ENCODE data around the gene ZNF101.
A peak's percentile ranks its signal among the peaks of the same experiment; 100 is the strongest.
"Not testable (repeated sequence)": the region's sequence is repeated elsewhere in the genome, so short reads cannot be mapped to it uniquely, and the experiment has no call there.

The ZNF101 gene

DNA sequence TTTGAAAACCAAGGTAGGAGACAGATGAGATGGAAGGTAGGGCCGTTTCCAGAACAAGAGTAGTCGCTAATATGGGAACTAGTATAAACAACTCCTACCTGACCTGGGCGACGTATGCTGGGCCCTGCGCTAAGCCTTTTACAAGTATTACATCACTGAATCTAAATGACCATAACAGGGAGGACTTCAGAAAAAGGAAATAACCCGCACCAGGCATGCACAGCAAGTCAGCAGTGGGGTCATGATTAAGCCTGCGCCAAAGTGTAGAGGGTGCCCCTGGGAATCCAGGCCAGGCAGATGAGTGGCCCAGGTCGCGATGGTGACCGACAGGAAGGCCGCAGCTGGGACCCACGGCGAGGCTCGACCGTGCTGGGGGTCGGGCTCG is 5.8 kb upstream of the ZNF101 start:
- Histone ChIP-seq H4K20me1 (ENCODE audit: insufficient read depth, low read length) (no peaks in the 10 kb centered on the region), H3K4me1 (ENCODE audit: low read length) (peaks cover 20% of the 10 kb centered on the region), H3K27ac (ENCODE audit: low read length) (peak overlapping the region; percentile 93), H3K9me3 (ENCODE audit: insufficient read depth, low read length) (no peaks in the 10 kb centered on the region), H2AFZ (ENCODE audit: low read depth, low read length) (no peak overlapping the region), H3K79me2 (ENCODE audit: low read length) (peaks cover 56% of the 10 kb centered on the region), H3K36me3 (replicated peaks; ENCODE audit: low read depth, low read length) (peaks cover 24% of the 10 kb centered on the region), H3K9ac (ENCODE audit: low read length) (peak overlapping the region; percentile 76), H3K4me3 (ENCODE audit: low read length) (peak overlapping the region; percentile 80), H3K27me3 (ENCODE audit: low read depth, low read length) (no peaks in the 10 kb centered on the region), H3K4me2 (ENCODE audit: low read length) (peak overlapping the region; percentile 94)
- TF ChIP-seq EZH2phosphoT487 (IDR thresholded peaks at IDR 0.05; ENCODE audit: low read depth): no peak
- TF ChIP-seq, protein P1, sequence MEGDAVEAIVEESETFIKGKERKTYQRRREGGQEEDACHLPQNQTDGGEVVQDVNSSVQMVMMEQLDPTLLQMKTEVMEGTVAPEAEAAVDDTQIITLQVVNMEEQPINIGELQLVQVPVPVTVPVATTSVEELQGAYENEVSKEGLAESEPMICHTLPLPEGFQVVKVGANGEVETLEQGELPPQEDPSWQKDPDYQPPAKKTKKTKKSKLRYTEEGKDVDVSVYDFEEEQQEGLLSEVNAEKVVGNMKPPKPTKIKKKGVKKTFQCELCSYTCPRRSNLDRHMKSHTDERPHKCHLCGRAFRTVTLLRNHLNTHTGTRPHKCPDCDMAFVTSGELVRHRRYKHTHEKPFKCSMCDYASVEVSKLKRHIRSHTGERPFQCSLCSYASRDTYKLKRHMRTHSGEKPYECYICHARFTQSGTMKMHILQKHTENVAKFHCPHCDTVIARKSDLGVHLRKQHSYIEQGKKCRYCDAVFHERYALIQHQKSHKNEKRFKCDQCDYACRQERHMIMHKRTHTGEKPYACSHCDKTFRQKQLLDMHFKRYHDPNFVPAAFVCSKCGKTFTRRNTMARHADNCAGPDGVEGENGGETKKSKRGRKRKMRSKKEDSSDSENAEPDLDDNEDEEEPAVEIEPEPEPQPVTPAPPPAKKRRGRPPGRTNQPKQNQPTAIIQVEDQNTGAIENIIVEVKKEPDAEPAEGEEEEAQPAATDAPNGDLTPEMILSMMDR (IDR thresholded peaks at IDR 0.05; ENCODE audit: low read depth, low read length): no peak

- Histone ChIP-seq H3K4me1 (ENCODE audit: low read length) (peaks cover 23% of the 10 kb centered on the region), H2AFZ (ENCODE audit: low read depth, low read length) (peak within 1 kb of the TSS; percentile 65), H4K20me1 (ENCODE audit: insufficient read depth, low read length) (no peaks in the 10 kb centered on the region), H3K27me3 (ENCODE audit: low read depth, low read length) (no peaks in the 10 kb centered on the region), H3K36me3 (replicated peaks; ENCODE audit: low read depth, low read length) (peaks cover 19% of the 10 kb centered on the region), H3K9me3 (ENCODE audit: insufficient read depth, low read length) (no peaks in the 10 kb centered on the region), H3K27ac (ENCODE audit: low read length) (peak within 1 kb of the TSS; percentile 93), H3K4me2 (ENCODE audit: low read length) (peak within 1 kb of the TSS; percentile 94), H3K79me2 (ENCODE audit: low read length) (peaks cover 51% of the 10 kb centered on the region), H3K4me3 (ENCODE audit: low read length) (peak within 1 kb of the TSS; percentile 80), H3K9ac (ENCODE audit: low read length) (peak within 1 kb of the TSS; percentile 76)
- TF ChIP-seq, protein P1 (IDR thresholded peaks at IDR 0.05; ENCODE audit: low read depth, low read length): peak; percentile 19; the same call in 1 of the 2 replicates
- TF ChIP-seq EZH2phosphoT487 (IDR thresholded peaks at IDR 0.05; ENCODE audit: low read depth): no peak
Measured at GRCh38 chr19:19663256-19664120, 5.2 kb upstream of the ZNF101 start, which contains the start of gene ATP13A1. Gene ATP13A1, minus strand, starts transcription at chr19:19663676. Its CDS starts 10 bp downstream, at chr19:19663666.

- Histone ChIP-seq H3K79me2 (ENCODE audit: low read length) (peaks cover 51% of the 10 kb centered on the region), H3K4me1 (ENCODE audit: low read length) (peaks cover 31% of the 10 kb centered on the region), H3K36me3 (replicated peaks; ENCODE audit: low read depth, low read length) (peaks cover 15% of the 10 kb centered on the region)
- not testable (repeated sequence) for H3K27ac ChIP-seq (ENCODE audit: low read length); H3K9me3 ChIP-seq (ENCODE audit: insufficient read depth, low read length); H3K9ac ChIP-seq (ENCODE audit: low read length); H2AFZ ChIP-seq (ENCODE audit: low read depth, low read length); H3K27me3 ChIP-seq (ENCODE audit: low read depth, low read length); H3K4me3 ChIP-seq (ENCODE audit: low read length); H4K20me1 ChIP-seq (ENCODE audit: insufficient read depth, low read length); H3K4me2 ChIP-seq (ENCODE audit: low read length)
Measured at GRCh38 chr19:19665420-19665948, 3.2 kb upstream of the ZNF101 start.

DNA sequence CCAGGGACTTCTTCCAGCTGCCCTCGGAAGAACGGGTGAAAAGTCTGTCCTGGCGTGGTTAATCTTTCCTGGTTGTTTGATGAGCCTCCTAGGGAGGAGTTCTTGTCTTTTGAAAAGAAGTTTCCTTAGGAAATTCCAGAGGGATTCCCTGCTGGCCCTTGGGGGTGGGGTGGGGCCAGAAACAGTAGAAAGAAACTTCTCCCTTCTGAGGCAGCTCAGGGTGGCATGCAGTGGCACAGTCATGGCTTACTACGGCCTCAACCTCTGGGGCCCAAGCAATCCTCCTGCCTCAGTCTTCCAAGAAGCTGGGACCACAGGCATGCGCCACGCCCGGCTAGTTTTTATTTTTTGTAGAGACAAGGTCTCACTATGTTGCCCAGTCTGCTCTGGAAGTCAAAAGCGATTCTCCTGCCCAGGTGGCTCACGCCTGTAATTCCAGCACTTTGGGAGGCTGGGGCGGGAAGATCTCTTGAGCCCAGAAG is 1.5 kb downstream of the ZNF101 start:
- TF ChIP-seq, protein P1 (IDR thresholded peaks at IDR 0.05; ENCODE audit: low read depth, low read length): no peak
- no peak for TF ChIP-seq EZH2phosphoT487 (IDR thresholded peaks at IDR 0.05; ENCODE audit: low read depth)
- Histone ChIP-seq H3K79me2 (ENCODE audit: low read length) (peaks cover 58% of the 10 kb centered on the region), H4K20me1 (ENCODE audit: insufficient read depth, low read length) (no peaks in the 10 kb centered on the region), H3K4me3 (ENCODE audit: low read length) (peak overlapping the region; percentile 96), H3K4me1 (ENCODE audit: low read length) (peaks cover 16% of the 10 kb centered on the region), H3K9me3 (ENCODE audit: insufficient read depth, low read length) (peaks cover 11% of the 10 kb centered on the region; the same call in 1 of the 2 replicates), H3K9ac (ENCODE audit: low read length) (peak overlapping the region; percentile 95; the same call in 1 of the 2 replicates), H3K4me2 (ENCODE audit: low read length) (peak overlapping the region; percentile 87), H3K36me3 (replicated peaks; ENCODE audit: low read depth, low read length) (peaks cover 42% of the 10 kb centered on the region), H3K27ac (ENCODE audit: low read length) (no peak overlapping the region), H3K27me3 (ENCODE audit: low read depth, low read length) (no peaks in the 10 kb centered on the region), H2AFZ (ENCODE audit: low read depth, low read length) (no peak overlapping the region)

Data from OCI-LY3 (cell line).